H9 (cell line): ENCODE measurements around the gene NME2. TPM values are rescaled to one million over a fixed set of nuclear protein-coding genes. Genes with fewer than 3 reads are reported as not detected.

Source experiments
- DNase-seq: peaks from one replicate; pipeline ENCODE4 v3.0.0-alpha.2; 2017
- H2AFZ ChIP-seq: one replicate; pipeline ENCODE4 v1.6.1; 2013; ENCODE audit warnings: mild to moderate bottlenecking, low read length, control low read depth, moderate library complexity
- H2AK5ac ChIP-seq: 2 replicates; pipeline ENCODE4 v1.6.1; 2013; ENCODE audit warnings: low read length, control low read depth, mixed read lengths; ENCODE audit not compliant: insufficient read length
- H2BK120ac ChIP-seq: one replicate; pipeline ENCODE4 v1.6.1; 2013; ENCODE audit warnings: low read depth, mild to moderate bottlenecking, low read length, control low read depth, inconsistent platforms; ENCODE audit not compliant: poor library complexity, severe bottlenecking
- H2BK12ac ChIP-seq: 2 replicates; pipeline ENCODE4 v1.6.1; 2013; ENCODE audit warnings: low read length, control low read depth, mixed read lengths, low read depth; ENCODE audit not compliant: insufficient read length
- H2BK15ac ChIP-seq: 2 replicates; pipeline ENCODE4 v1.6.1; 2013; ENCODE audit warnings: low read depth, low read length, control low read depth
- H2BK20ac ChIP-seq: one replicate; pipeline ENCODE4 v1.6.1; 2013; ENCODE audit warnings: low read depth, mild to moderate bottlenecking, low read length, control low read depth, inconsistent platforms; ENCODE audit not compliant: poor library complexity, severe bottlenecking
- H2BK5ac ChIP-seq: 2 replicates; pipeline ENCODE4 v1.6.1; 2013; ENCODE audit warnings: low read length, control low read depth, mixed read lengths; ENCODE audit not compliant: insufficient read length
- H3K14ac ChIP-seq: 2 replicates; pipeline ENCODE4 v1.6.1; 2013; ENCODE audit warnings: low read length, control low read depth; ENCODE audit not compliant: insufficient read depth
- H3K18ac ChIP-seq: 2 replicates; pipeline ENCODE4 v1.6.1; 2013; ENCODE audit warnings: low read depth, mild to moderate bottlenecking, mixed read lengths, low read length, control low read depth; ENCODE audit not compliant: insufficient read length
- H3K23ac ChIP-seq: 2 replicates; pipeline ENCODE4 v1.6.1; 2013; ENCODE audit warnings: low read length, control low read depth, mixed read lengths, low read depth; ENCODE audit not compliant: insufficient read length
- H3K23me2 ChIP-seq: 2 replicates; pipeline ENCODE4 v1.6.1; 2013; ENCODE audit warnings: low read depth, mild to moderate bottlenecking, mixed read lengths, low read length, control low read depth; ENCODE audit not compliant: insufficient read length, poor library complexity, severe bottlenecking
- H3K27ac ChIP-seq: 2 replicates; pipeline ENCODE4 v1.5.1; 2013; ENCODE audit warnings: low read length, control low read depth, mixed read lengths, low read depth; ENCODE audit not compliant: insufficient read length
- H3K27me3 ChIP-seq: 2 replicates; pipeline ENCODE4 v1.6.1; 2013; ENCODE audit warnings: low read length, control low read depth, inconsistent platforms; ENCODE audit not compliant: insufficient read depth
- H3K4ac ChIP-seq: 2 replicates; pipeline ENCODE4 v1.6.1; 2013; ENCODE audit warnings: low read depth, mild to moderate bottlenecking, control low read depth, inconsistent platforms, low read length, moderate library complexity
- H3K4me1 ChIP-seq: 2 replicates; pipeline ENCODE4 v1.6.1; 2013; ENCODE audit warnings: low read length, control low read depth, inconsistent platforms; ENCODE audit not compliant: insufficient read depth
- H3K4me2 ChIP-seq: 2 replicates; pipeline ENCODE4 v1.6.1; 2013; ENCODE audit warnings: low read length, control low read depth, mixed read lengths; ENCODE audit not compliant: insufficient read length, insufficient read depth
- H3K56ac ChIP-seq: 2 replicates; pipeline ENCODE4 v1.6.1; 2013; ENCODE audit warnings: low read depth, mild to moderate bottlenecking, mixed read lengths, low read length, control low read depth; ENCODE audit not compliant: insufficient read length
- H3K79me1 ChIP-seq: 2 replicates; pipeline ENCODE4 v1.6.1; 2013; ENCODE audit warnings: low read depth, mild to moderate bottlenecking, moderate library complexity, low read length, control low read depth, inconsistent platforms; ENCODE audit not compliant: insufficient read depth, poor library complexity, severe bottlenecking
- H3K79me2 ChIP-seq: 2 replicates; pipeline ENCODE4 v1.6.1; 2013; ENCODE audit warnings: low read length, control low read depth, inconsistent platforms; ENCODE audit not compliant: insufficient read depth
- H3K9ac ChIP-seq: 2 replicates; pipeline ENCODE4 v1.6.1; 2013; ENCODE audit warnings: low read length, control low read depth, mixed read lengths; ENCODE audit not compliant: insufficient read length; ENCODE audit errors: extremely low read depth
- H3K9me3 ChIP-seq: one replicate; pipeline ENCODE4 v1.6.1; 2013; ENCODE audit warnings: low read depth, low read length, inconsistent platforms; ENCODE audit not compliant: control insufficient read depth
- H3T11ph ChIP-seq: one replicate; pipeline ENCODE4 v1.6.1; 2013; ENCODE audit warnings: mild to moderate bottlenecking, low read length, control low read depth, inconsistent platforms
- H4K20me1 ChIP-seq: one replicate; pipeline ENCODE4 v1.6.1; 2013; ENCODE audit not compliant: control insufficient read depth, insufficient read length, insufficient read depth
- H4K5ac ChIP-seq: 2 replicates; pipeline ENCODE4 v1.6.1; 2013; ENCODE audit warnings: low read depth, mild to moderate bottlenecking, mixed read lengths, low read length, control low read depth; ENCODE audit not compliant: insufficient read length
- H4K8ac ChIP-seq: replicated peaks from 2 replicates; pipeline ENCODE4 v1.6.1; 2013; ENCODE audit warnings: low read length, control low read depth, mixed read lengths, low read depth; ENCODE audit not compliant: insufficient read length
- H4K91ac ChIP-seq: 2 replicates; pipeline ENCODE4 v1.6.1; 2013; ENCODE audit warnings: low read depth, mild to moderate bottlenecking, moderate library complexity, mixed read lengths, low read length, control low read depth; ENCODE audit not compliant: insufficient read length
- H3K27ac Mint-ChIP-seq, 3 experiments: 2 replicates in 2 of 3; 3 replicates in 1 of 3; pipeline ENCODE4 v1.8.0; 2020 to 2021; ENCODE audit warnings: mixed read lengths in 3 of 3, mild to moderate bottlenecking in 1 of 3, moderate library complexity in 1 of 3
- H3K27me3 Mint-ChIP-seq: 2 replicates; pipeline ENCODE4 v1.8.0; 2021; ENCODE audit warnings: low read depth, mild to moderate bottlenecking, moderate library complexity, mixed read lengths
- H3K36me3 Mint-ChIP-seq, 3 experiments: 2 replicates in 2 of 3; 3 replicates in 1 of 3; pipeline ENCODE4 v1.8.0; 2020 to 2021; ENCODE audit warnings: low read depth in 3 of 3, mixed read lengths in 3 of 3; ENCODE audit not compliant: insufficient read depth in 1 of 3
- H3K4me1 Mint-ChIP-seq, 2 experiments: 2 replicates each; pipeline ENCODE4 v1.8.0; 2020; ENCODE audit warnings: mixed read lengths in 2 of 2
- H3K4me3 Mint-ChIP-seq, 2 experiments: 2 replicates in 1 of 2; 3 replicates in 1 of 2; pipeline ENCODE4 v1.8.0; 2020 to 2021; ENCODE audit warnings: mild to moderate bottlenecking in 2 of 2, mixed read lengths in 2 of 2, moderate library complexity in 1 of 2
- H3K9me3 Mint-ChIP-seq, 2 experiments: 2 replicates in 1 of 2; 3 replicates in 1 of 2; pipeline ENCODE4 v1.8.0; 2020; ENCODE audit warnings: mild to moderate bottlenecking in 2 of 2, mixed read lengths in 2 of 2, moderate library complexity in 1 of 2
- WGBS: extraction: QIAGEN DNeasy Blood & Tissue Kit; methylation state at CpG from one replicate; pipeline ENCODE4 v1.1.7; 2013; ENCODE audit warnings: missing lambda C conversion rate, low lambda C conversion rate, mixed read lengths; ENCODE audit not compliant: insufficient read length; ENCODE audit errors: extremely low coverage; 5-methylcytosine and 5-hydroxymethylcytosine counted together
- total RNA-seq: library from RNA; stranded (reverse); gene quantifications from 2 replicates; pipeline ENCODE4 v1.2.1, GENCODE V29; 2021
- TF ChIP-seq, protein P1 (sequence below): fragments of 200-600 bp; sonication (generic); conservative IDR thresholded peaks from 3 replicates; pipeline ENCODE4 v1.8.0; 2021; ENCODE audit warnings: antibody characterized with exemption, mild to moderate bottlenecking

NME2 gene
- total RNA-seq, 1 experiment from 2014 or later = 819 TPM

DNA sequence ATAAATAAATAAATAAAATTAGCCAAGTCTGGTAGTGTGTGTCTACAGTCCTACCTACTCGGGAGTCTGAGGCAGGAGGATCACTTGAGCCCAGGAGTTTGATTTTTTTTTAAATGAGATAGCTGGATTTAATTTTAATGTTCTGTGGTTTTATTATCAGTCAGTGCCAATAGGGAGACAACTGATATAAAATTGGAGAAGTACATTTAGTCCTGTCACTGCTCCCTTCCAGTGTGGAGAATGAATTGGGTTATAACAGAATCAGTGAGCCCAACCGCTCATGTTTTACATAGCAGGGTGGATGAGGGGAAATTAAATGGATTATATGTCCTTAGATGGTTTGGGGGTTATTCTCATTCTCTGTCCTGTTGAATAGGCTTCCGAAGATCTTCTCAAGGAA, 6.6 kb upstream of the NME2 start:
- Histone ChIP-seq H3K23ac (no peak overlapping the region), H3K9ac (no peak overlapping the region), H3K4ac (no peak overlapping the region), H4K91ac (no peak overlapping the region), H3K4me2 (no peak overlapping the region), H2BK120ac (no peak overlapping the region), H3K56ac (no peak overlapping the region), H3K18ac (no peak overlapping the region), H3K4me1 (no peaks in the 10 kb centered on the region), H3K79me2 (peaks cover 11% of the 10 kb centered on the region; the same call in 1 of the 2 replicates), H3K79me1 (no peaks in the 10 kb centered on the region), H3K27ac (no peak overlapping the region), H2AFZ (no peak overlapping the region), H2AK5ac (no peak overlapping the region), H2BK20ac (no peak overlapping the region), H2BK5ac (no peak overlapping the region), H2BK12ac (no peak overlapping the region), H3K27me3 (no peaks in the 10 kb centered on the region), H4K5ac (no peak overlapping the region), H2BK15ac (no peak overlapping the region), H3T11ph (no peak overlapping the region), H4K20me1 (no peaks in the 10 kb centered on the region), H4K8ac (no peak overlapping the region), H3K9me3 (no peaks in the 10 kb centered on the region), H3K14ac (no peak overlapping the region), H3K23me2 (no peaks in the 10 kb centered on the region)
- no peak for DNase-seq
- Mint-ChIP-seq H3K27ac (no peak overlapping the region), H3K4me3 (no peak overlapping the region), H3K36me3 (peaks cover 40 to 80% (median 65%) of the 10 kb centered on the region in 3 experiments), H3K27me3 (no peaks in the 10 kb centered on the region), H3K4me1 (no peaks in the 10 kb centered on the region; a peak in 1 of 4 replicates), H3K9me3 (no peaks in the 10 kb centered on the region)
- TF ChIP-seq, protein P1, sequence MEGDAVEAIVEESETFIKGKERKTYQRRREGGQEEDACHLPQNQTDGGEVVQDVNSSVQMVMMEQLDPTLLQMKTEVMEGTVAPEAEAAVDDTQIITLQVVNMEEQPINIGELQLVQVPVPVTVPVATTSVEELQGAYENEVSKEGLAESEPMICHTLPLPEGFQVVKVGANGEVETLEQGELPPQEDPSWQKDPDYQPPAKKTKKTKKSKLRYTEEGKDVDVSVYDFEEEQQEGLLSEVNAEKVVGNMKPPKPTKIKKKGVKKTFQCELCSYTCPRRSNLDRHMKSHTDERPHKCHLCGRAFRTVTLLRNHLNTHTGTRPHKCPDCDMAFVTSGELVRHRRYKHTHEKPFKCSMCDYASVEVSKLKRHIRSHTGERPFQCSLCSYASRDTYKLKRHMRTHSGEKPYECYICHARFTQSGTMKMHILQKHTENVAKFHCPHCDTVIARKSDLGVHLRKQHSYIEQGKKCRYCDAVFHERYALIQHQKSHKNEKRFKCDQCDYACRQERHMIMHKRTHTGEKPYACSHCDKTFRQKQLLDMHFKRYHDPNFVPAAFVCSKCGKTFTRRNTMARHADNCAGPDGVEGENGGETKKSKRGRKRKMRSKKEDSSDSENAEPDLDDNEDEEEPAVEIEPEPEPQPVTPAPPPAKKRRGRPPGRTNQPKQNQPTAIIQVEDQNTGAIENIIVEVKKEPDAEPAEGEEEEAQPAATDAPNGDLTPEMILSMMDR = no peak
- WGBS = no CpG with 5 or more reads among the region's 3 CpGs
